Endodermal cell (in vitro differentiated cells): Measurements from ENCODE around the gene GPR39. TPM values are rescaled to one million over a fixed set of nuclear protein-coding genes. Genes with fewer than 3 reads are reported as not detected.

Experiments
- DNase-seq: peaks from one replicate; pipeline ENCODE4 v3.0.0-alpha.2; 2017
- H3K27ac ChIP-seq: 2 replicates; pipeline ENCODE4 v1.5.1; 2013; ENCODE audit warnings: mild to moderate bottlenecking, low read depth, low read length, moderate library complexity
- H3K27me3 ChIP-seq: 2 replicates; pipeline ENCODE4 v1.6.1; 2013; ENCODE audit warnings: mild to moderate bottlenecking, low read length, moderate library complexity; ENCODE audit not compliant: insufficient read depth, control insufficient read depth, poor library complexity, severe bottlenecking
- H3K36me3 ChIP-seq: 2 replicates; pipeline ENCODE4 v1.7.0; 2013; ENCODE audit warnings: mild to moderate bottlenecking, low read length, moderate library complexity; ENCODE audit not compliant: control insufficient read depth, insufficient read depth
- H3K4me1 ChIP-seq: one replicate; pipeline ENCODE4 v1.7.0; 2013; ENCODE audit warnings: low read length; ENCODE audit not compliant: control insufficient read depth, insufficient read depth
- H3K4me3 ChIP-seq: 2 replicates; pipeline ENCODE4 v1.5.1; 2013; ENCODE audit warnings: mild to moderate bottlenecking, low read length, moderate library complexity
- H3K9ac ChIP-seq: 2 replicates; pipeline ENCODE4 v1.6.1; 2013; ENCODE audit warnings: mild to moderate bottlenecking, low read length, moderate library complexity; ENCODE audit not compliant: poor library complexity, severe bottlenecking; ENCODE audit errors: extremely low read depth
- H3K9me3 ChIP-seq: 2 replicates; pipeline ENCODE4 v1.6.1; 2013; ENCODE audit warnings: mild to moderate bottlenecking, low read length, moderate library complexity; ENCODE audit not compliant: control insufficient read depth
- H3K27ac Mint-ChIP-seq: 2 replicates; pipeline ENCODE4 v1.8.0; 2020; ENCODE audit warnings: mixed read lengths
- H3K27me3 Mint-ChIP-seq: 2 replicates; pipeline ENCODE4 v1.8.0; 2021; ENCODE audit warnings: mild to moderate bottlenecking, mixed read lengths; ENCODE audit not compliant: insufficient read depth
- H3K36me3 Mint-ChIP-seq: 2 replicates; pipeline ENCODE4 v1.8.0; 2020; ENCODE audit warnings: low read depth, mixed read lengths
- H3K4me1 Mint-ChIP-seq: 2 replicates; pipeline ENCODE4 v1.8.0; 2020; ENCODE audit warnings: mixed read lengths
- H3K4me3 Mint-ChIP-seq: 2 replicates; pipeline ENCODE4 v1.8.0; 2020; ENCODE audit warnings: mild to moderate bottlenecking, moderate library complexity, mixed read lengths
- H3K9me3 Mint-ChIP-seq: 2 replicates; pipeline ENCODE4 v1.8.0; 2020; ENCODE audit warnings: mild to moderate bottlenecking, mixed read lengths
- WGBS, 2 experiments: methylation state at CpG; one replicate each; pipeline versions ENCODE4 v1.1.5 to v1.1.7; 2013; ENCODE audit warnings: missing lambda C conversion rate in 2 of 2, mixed read lengths in 1 of 2; ENCODE audit not compliant: insufficient coverage in 1 of 2, insufficient read length in 1 of 2; 5-methylcytosine and 5-hydroxymethylcytosine counted together
- total RNA-seq, 2 donors: library from RNA; stranded (reverse); fragmentation: NEBNext Ultra II Directional in 1 of 2; extraction: Animal tissue kit (Norgen Biotek cat#: 25700) in 1 of 2; gene quantifications; 2 replicates in 1 of 2; 3 replicates in 1 of 2; pipeline ENCODE4 v1.2.1, GENCODE V29; 2021
- TF ChIP-seq, protein P1 (sequence below): fragments of 200-600 bp; sonication (generic); conservative IDR thresholded peaks from 2 replicates; pipeline ENCODE4 v1.5.0; 2021; ENCODE audit warnings: antibody characterized with exemption, mild to moderate bottlenecking

Gene GPR39
- total RNA-seq, 2 donors from 2014 or later = 9.4 to 14.6 TPM

DNA sequence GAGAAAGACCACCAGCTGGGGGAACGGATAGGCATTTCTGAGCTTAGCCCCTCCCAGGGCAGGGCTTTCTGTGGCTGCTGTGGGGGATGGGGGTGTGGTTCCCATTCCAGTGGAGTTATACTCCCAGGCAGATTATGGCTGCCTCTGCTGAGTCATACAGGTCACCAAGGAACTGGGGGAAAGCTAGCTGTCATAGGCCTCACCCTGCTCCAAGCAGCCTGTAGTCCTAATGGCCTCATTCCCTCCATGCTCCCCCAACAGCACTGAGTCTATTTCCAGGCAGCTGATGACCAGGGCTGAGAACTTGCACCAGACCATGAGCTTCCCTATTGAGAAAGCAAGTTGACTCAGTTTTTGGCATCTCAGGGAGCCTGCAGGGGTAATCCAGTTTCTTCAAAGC, 87.1 kb downstream of the GPR39 start:
- Mint-ChIP-seq H3K36me3 (peaks cover 21% of the 10 kb centered on the region), H3K27me3 (no peaks in the 10 kb centered on the region), H3K27ac (no peak overlapping the region), H3K4me1 (peaks cover 4% of the 10 kb centered on the region), H3K4me3 (no peak overlapping the region), H3K9me3 (peaks cover 32% of the 10 kb centered on the region)
- H3K4me1 ChIP-seq = no peaks in the 10 kb centered on the region
- no peak overlapping the region for H3K27ac ChIP-seq
- H3K4me3 ChIP-seq = no peak overlapping the region
- peak; percentile 75 for DNase-seq
- no peak overlapping the region for H3K9ac ChIP-seq
- no peaks in the 10 kb centered on the region for H3K27me3 ChIP-seq
- WGBS, 2 experiments = 60% methylated on average over 1 of the region's 1 CpG; no CpG with 5 or more reads in 1 of the 2 experiments
- TF ChIP-seq, protein P1, sequence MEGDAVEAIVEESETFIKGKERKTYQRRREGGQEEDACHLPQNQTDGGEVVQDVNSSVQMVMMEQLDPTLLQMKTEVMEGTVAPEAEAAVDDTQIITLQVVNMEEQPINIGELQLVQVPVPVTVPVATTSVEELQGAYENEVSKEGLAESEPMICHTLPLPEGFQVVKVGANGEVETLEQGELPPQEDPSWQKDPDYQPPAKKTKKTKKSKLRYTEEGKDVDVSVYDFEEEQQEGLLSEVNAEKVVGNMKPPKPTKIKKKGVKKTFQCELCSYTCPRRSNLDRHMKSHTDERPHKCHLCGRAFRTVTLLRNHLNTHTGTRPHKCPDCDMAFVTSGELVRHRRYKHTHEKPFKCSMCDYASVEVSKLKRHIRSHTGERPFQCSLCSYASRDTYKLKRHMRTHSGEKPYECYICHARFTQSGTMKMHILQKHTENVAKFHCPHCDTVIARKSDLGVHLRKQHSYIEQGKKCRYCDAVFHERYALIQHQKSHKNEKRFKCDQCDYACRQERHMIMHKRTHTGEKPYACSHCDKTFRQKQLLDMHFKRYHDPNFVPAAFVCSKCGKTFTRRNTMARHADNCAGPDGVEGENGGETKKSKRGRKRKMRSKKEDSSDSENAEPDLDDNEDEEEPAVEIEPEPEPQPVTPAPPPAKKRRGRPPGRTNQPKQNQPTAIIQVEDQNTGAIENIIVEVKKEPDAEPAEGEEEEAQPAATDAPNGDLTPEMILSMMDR = no peak
- H3K36me3 ChIP-seq = no peaks in the 10 kb centered on the region
- peaks cover 39% of the 10 kb centered on the region for H3K9me3 ChIP-seq

DNA sequence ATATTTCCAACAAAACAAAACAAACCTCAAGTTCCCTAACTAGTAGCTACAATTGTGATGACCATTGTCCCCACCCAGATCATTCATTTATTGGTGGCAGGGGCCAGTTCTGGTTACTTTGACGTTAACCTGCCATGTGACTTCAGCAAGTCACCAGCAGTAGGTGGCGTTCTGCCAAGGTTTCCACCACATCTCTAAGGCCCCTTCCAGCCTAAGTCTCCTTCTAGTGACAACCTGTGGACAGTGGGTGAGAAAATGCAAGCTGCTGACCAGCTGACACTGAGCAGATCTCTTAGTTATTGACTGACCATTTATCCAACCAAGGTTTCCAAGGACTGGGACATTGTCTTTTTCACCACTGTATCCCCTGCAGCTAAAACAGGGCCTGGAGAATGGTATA, 98.4 kb downstream of the GPR39 start:
- H3K27ac ChIP-seq = no peak overlapping the region
- TF ChIP-seq, protein P1 = peak; percentile 57
- no peaks in the 10 kb centered on the region for H3K4me1 Mint-ChIP-seq
- H3K9me3 ChIP-seq = no peaks in the 10 kb centered on the region
- no peaks in the 10 kb centered on the region for H3K36me3 ChIP-seq
- H3K4me3 ChIP-seq = no peak overlapping the region
- H3K27me3 Mint-ChIP-seq = no peaks in the 10 kb centered on the region
- H3K27ac Mint-ChIP-seq = no peak overlapping the region
- no peak for DNase-seq
- H3K4me1 ChIP-seq = no peaks in the 10 kb centered on the region
- no peak overlapping the region for H3K4me3 Mint-ChIP-seq
- H3K9ac ChIP-seq = no peak overlapping the region
- H3K27me3 ChIP-seq = no peaks in the 10 kb centered on the region
- no peaks in the 10 kb centered on the region for H3K9me3 Mint-ChIP-seq
- peaks cover 3% of the 10 kb centered on the region for H3K36me3 Mint-ChIP-seq
- 74 to 80% methylated on average over 1 to 2 of the region's 2 CpGs for WGBS, 2 experiments

DNA sequence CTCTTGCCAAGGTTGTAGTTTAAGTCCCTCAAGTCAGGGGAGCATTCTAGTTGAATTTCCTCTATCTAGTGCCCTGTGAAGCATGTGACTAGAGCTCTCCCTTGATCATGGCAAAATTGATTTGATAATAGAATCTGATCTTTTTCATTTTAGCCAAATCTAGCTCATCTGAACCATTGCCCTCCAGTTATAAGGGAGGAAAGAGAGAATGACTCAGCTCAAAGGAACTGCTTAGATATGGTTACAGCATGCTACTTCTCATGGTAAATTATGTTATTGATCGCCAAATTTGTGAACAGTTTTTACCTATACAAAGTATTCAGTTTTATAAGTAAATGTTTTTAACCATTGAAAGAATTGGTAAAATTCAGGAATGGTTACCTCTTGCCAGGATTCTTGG, 100.8 kb downstream of the GPR39 start:
- Mint-ChIP-seq H3K4me3 (no peak overlapping the region), H3K4me1 (peaks cover 6% of the 10 kb centered on the region), H3K36me3 (no peaks in the 10 kb centered on the region), H3K27me3 (no peaks in the 10 kb centered on the region), H3K9me3 (no peaks in the 10 kb centered on the region), H3K27ac (no peak overlapping the region)
- Histone ChIP-seq H3K4me3 (no peak overlapping the region), H3K27ac (no peak overlapping the region), H3K9ac (no peak overlapping the region), H3K27me3 (no peaks in the 10 kb centered on the region), H3K4me1 (no peaks in the 10 kb centered on the region), H3K9me3 (no peaks in the 10 kb centered on the region), H3K36me3 (no peaks in the 10 kb centered on the region)
- DNase-seq = no peak
- TF ChIP-seq, protein P1 = no peak
- no CpG with 5 or more reads among the region's 1 CpG for WGBS, 2 experiments
